GM12892 (cell line): Measurements from ENCODE around the gene BMP8B.

Experiments
- POLR2A ChIP-seq: IDR thresholded peaks from 2 replicates; pipeline ENCODE4 v1.6.1; 2011; ENCODE audit warnings: low read depth, low read length, control low read depth
- POLR2AphosphoS5 ChIP-seq: IDR thresholded peaks from 2 replicates; pipeline ENCODE4 v1.6.1; 2011; ENCODE audit warnings: low read depth, low read length, control low read depth
- TAF1 ChIP-seq: IDR thresholded peaks from 2 replicates; pipeline ENCODE4 v1.6.1; 2011; ENCODE audit warnings: low read depth, mild to moderate bottlenecking, control low read depth, low read length, borderline replicate concordance

DNA sequence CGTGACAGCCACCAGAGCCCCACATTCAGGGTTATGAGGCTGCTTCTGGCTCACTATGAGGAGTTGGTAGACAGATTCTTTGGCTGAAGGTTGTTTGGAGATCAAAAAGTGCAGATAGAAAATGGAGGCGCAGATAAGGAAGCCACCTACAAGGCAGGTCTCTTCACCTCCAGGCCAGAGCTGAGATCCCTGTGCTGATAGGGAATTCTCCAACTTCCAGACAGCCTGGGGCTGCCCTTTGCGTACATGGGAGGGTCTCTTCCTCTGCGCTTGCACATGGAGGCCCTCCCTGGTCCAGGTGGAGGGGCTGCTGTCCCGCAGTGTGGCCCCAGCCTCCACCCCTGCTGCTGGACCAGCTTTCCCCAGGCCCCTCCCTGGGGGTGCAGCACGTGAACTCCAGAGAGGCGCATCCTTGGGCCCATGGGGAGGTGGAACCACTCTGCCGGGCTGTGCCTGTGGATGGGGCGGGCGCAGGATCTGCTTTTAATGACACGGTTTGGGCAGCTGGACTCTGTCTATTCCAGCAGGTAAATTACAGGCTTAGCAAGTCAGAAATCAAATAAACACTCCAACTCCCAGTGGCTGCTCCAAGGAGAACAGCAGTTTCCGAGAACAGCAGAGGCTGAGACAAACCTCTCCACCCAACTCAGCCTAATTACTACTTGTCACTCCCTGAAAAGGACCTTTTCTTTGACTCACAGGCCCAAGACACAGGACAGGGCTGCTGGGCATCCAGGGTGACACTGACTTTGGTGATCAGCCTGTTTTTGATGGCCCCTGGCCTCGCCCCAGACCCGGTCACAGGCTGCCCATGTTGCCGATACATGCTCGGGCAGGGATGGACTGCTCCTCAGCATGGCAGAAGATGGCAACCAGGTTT is 29.9 kb downstream of the BMP8B start:
- TF ChIP-seq TAF1 (no peak), POLR2A (no peak), POLR2AphosphoS5 (no peak)
